Right ventricle myocardium inferior (tissue), 1 donor: ENCODE data around the gene PITX2. TPM values are rescaled to one million over a fixed set of nuclear protein-coding genes. Genes with fewer than 3 reads are reported as not detected.

ENCODE experiments used
- ATAC-seq: fragments of 200-7000 bp; cut with Tn5 transposase; one replicate; pipeline ENCODE4 v1.9.1; 2020; ENCODE audit warnings: mild to moderate bottlenecking, moderate library complexity
- DNase-seq: peaks from one replicate; pipeline ENCODE4 v3.0.0; 2021; ENCODE audit errors: missing footprints
- intact Hi-C: fragments of 100-400 bp; cut with DNase I; formaldehyde crosslinking; loops from one replicate; pipeline ENCODE4 v1.11.0; 2022
- total RNA-seq: library from RNA; stranded (reverse); fragmentation: NEBNext Ultra II Directional; extraction: Animal tissue kit (Norgen Biotek cat#: 25700); gene quantifications from one replicate; pipeline ENCODE4 v1.2.1, GENCODE V29; 2021
- donor health status: DM: no; HTN: yes; CAD: no; lungs with severe emphysema.

PITX2 gene
- total RNA-seq, 1 donor from 2014 or later, result not detected

DNA sequence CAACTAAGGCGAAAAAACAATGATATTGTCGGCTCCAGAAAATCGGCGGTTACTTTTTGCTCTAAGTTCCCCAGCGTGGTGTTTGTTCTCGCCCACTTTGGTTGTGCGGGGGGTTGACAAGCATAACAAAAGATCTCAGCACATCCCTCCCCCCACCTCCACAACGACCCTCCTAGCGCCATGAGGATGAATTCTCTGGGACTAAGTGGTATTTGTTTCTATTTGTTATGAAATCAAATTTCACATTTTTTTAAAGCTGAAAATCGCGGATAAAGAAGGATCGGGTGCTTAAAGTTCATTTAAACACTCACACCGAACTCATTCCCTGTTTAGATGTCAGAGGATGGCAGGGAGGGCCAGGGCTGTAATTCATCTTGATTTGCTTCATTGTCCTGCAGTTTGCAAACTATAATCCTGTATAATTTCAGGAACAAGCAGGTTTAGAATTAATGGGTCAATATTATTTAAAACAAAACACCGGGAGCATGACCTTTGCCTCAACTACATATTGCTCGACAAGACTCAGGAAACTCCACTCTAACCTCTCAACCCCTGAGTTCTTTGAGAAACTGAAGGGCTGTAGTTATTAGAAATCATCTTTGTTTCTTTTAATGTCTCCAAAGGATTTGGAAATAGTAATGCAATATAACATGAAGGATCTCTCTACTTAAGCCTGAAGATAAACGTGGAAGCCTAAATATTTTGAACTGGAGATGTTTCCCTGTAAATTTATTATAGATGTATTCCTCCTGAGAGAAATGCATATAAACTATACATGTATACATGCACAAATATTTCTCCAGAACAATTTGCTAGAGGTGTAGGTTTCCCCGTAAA is 6.4 kb downstream of the PITX2 start:
- no peak for DNase-seq
- intact Hi-C loops, result loop anchor here (1.0 kb wide), 1 partner anchor 15 kb away; no protein-coding TSS in a partner anchor
- ATAC-seq, result no peak

GRCh38 chr4:110615353-110616237 is 7.3 kb downstream of the PITX2 start:
- DNase-seq, result no peak
- intact Hi-C loops, result loop anchor here (1.0 kb wide), 1 partner anchor 16 kb away; no protein-coding TSS in a partner anchor
- no peak for ATAC-seq

DNA sequence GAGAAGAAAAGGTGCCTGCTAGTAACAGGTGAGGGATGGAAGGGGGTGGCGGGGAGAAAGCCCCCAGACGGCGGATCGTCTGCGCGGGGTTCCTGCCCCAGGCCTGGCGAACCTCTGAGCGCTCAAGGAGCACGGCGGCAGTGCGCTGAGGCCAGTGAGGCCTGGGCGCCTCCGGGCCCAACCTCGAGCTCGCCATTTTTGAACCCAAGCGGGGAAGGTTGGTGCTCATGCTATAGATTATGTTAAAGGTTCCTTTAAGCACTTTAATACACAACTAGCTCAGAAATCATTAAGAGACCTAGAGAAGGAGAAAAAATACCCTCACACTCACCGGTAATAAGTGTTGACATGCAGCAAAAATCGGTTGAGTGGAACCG is 7.9 kb downstream of the PITX2 start:
- intact Hi-C loops, result no loop called here
- no peak for ATAC-seq
- no peak for DNase-seq

- intact Hi-C loops, result no loop called here
- no peak for DNase-seq
- ATAC-seq, result no peak
Measured at GRCh38 chr4:110614173-110614963, 8.5 kb downstream of the PITX2 start.

DNA sequence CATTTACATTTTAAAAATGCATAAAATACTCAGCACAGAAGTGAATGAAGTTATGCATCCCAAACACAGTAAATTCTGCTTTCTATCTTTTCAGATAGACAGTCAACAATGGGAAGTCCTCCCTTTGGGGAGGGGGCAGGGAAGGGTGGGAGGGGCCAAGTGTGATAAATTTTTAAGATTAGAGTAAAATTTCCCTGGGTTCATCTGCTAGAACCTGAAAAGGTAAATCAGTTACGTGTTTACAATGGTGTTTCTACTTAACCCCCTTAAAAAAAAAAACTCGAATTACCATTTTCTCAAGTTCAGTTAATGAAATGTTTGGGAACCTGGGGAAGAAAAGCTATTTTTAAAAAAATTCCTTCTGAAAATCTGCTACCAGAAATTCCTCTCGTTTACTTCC is 9.1 kb downstream of the PITX2 start:
- DNase-seq, result no peak
- ATAC-seq, result no peak
- intact Hi-C loops, result no loop called here

DNA sequence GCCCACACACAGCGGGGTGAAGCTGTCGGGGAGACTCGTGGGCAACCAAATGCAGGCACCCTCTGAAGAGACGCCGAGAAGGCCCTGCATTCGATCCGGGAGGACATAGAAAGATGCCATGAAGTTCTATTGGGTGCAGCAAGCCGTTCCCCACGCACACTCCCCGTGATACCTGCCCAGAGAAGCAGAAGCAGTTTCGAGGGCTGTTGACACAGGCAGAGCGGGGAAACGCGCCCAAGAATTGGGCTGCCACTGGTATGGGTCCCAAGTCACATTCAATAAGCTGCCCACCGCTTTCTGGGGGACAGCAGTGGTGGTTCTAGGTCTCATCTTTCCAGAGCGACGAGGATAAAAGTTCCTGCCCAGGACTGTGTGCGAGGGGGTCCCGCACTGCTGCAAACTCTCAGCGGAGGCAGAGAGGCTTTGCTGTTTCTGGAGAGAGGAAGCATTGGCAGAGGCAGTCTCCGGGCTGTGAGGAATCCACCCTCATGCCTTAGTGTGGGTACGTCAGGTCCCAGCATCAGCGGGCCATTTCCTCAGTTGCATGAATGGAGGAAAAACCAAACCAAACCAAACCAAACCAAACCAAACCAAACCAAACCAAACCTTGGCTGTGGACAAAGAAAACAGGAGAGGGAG is 10.1 kb downstream of the PITX2 start:
- intact Hi-C loops, result no loop called here
- ATAC-seq (no peak), DNase-seq (no peak)

DNA sequence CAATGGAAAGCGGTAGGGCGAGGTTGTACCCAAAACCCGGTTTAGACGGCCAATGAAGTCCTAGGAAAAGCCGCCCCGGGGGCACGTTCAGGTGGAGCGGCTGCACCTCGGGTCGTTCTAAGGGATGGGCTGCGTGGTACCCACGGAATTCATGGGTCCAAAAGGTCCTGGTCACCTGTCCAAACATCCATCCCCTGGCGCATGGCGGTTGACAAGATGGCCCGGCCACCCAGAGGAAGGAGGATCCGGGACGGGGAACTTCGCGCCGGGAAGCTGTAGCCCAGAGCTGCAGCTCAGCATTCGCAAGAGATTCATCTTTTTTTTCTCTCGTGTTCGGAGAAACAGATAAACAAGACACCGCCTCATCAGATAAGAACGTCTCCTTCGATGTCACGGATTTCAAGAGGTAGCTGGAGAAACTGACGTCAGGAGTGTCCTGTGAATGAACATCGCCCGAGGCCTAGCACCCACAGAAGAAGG is 10.9 kb downstream of the PITX2 start:
- no peak for DNase-seq
- ATAC-seq, result no peak
- intact Hi-C loops, result no loop called here

GRCh38 chr4:110610940-110611831 is 11.7 kb downstream of the PITX2 start:
- ATAC-seq (no peak), DNase-seq (no peak)
- intact Hi-C loops, result no loop called here

- ATAC-seq, result no peak
- intact Hi-C loops, result no loop called here
- DNase-seq, result no peak
Measured at GRCh38 chr4:110610620-110610939, 12.3 kb downstream of the PITX2 start.

GRCh38 chr4:110609044-110609750 is 13.7 kb downstream of the PITX2 start:
- ATAC-seq (no peak), DNase-seq (no peak)
- intact Hi-C loops, result no loop called here

- ATAC-seq (no peak), DNase-seq (no peak)
- intact Hi-C loops, result no loop called here
Measured at GRCh38 chr4:110605077-110605476, 17.8 kb downstream of the PITX2 start.

DNA sequence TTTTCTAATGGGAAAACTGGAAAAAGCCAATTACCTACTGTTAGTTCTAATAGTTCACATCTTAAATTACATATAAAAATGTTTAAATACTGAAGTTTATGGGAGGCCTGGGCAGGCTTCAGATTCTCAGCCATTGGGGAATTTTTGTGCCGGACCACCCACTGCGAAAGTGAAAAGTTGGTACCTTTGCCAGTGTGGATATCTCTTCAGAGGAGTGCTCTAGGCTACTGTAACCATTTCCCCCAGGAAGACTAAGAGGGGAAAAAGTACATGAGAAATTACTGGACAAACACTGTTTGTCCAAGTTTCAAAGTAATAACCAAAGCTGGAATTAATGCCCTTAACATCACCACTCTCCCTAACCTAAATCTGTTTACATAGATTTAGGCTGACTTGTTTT is 20.8 kb downstream of the PITX2 start:
- ATAC-seq (no peak), DNase-seq (no peak)
- intact Hi-C loops, result no loop called here

- ATAC-seq, result no peak
- no peak for DNase-seq
- intact Hi-C loops, result no loop called here
Measured at GRCh38 chr4:110597582-110597981, 25.3 kb downstream of the PITX2 start.

DNA sequence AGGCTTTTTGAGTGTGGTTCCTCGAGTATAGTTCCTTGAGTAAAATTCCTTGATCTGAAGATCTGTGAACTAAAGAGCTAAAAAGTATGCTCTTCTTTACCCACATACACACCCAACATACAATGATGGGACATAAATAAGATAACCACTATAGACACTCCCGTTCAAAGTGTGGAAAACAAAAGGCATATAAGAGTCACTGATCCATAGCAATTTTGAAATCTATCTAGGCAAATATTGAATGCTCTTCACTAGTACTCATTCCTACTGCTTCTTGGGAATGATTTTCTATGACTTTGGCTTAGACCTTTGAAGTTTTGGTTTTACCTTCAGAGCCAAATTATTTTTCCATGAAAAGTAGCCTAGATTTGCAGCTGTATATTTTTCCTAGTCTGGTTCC is 26.4 kb downstream of the PITX2 start:
- intact Hi-C loops, result no loop called here
- ATAC-seq (no peak), DNase-seq (no peak)

GRCh38 chr4:110595583-110595982 is 27.3 kb downstream of the PITX2 start:
- DNase-seq, result no peak
- no peak for ATAC-seq
- intact Hi-C loops, result no loop called here

DNA sequence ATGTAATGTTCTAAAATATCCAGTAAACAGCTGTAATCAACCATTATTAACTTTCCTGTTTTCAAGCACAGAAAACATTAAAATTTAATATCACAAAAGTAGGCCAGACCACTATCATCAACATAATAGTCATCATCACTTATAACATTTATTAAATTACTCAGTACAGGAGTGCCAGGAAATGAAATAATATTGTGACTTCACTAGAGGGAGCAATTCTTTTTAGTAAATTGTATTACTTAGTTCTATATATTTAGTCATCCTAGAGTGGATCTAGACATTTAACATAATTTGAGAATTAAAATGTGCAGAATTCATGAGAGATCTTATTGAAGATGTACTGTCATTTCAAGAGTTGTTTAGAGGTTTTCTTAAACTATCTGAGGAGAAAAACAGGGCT is 33.6 kb downstream of the PITX2 start:
- intact Hi-C loops, result no loop called here
- DNase-seq, result no peak
- ATAC-seq, result no peak

GRCh38 chr4:110587666-110588285 is 35.1 kb downstream of the PITX2 start:
- ATAC-seq (no peak), DNase-seq (peak; percentile 60)
- intact Hi-C loops, result no loop called here
